Esophagus squamous epithelium (tissue), 4 donors: ENCODE measurements around the gene TSNAX.

ENCODE experiments used
- POLR2A ChIP-seq, 4 donors: fragments of 450-650 bp; IDR thresholded peaks; one replicate each; pipeline ENCODE4 v1.6.1; 2017; ENCODE audit warnings: antibody characterized with exemption in 4 of 4, mild to moderate bottlenecking in 4 of 4, moderate library complexity in 3 of 4
- TF ChIP-seq, protein P1 (sequence below), 6 experiments: fragments of 450-650 bp in 4 of 6; fragments of 200-600 bp in 2 of 6; sonication (generic) in 2 of 6; IDR thresholded peaks; one replicate each; pipeline ENCODE4 v1.5.1; 2016 to 2019; ENCODE audit warnings: antibody characterized with exemption in 6 of 6, mild to moderate bottlenecking in 4 of 6, moderate library complexity in 4 of 6

DNA sequence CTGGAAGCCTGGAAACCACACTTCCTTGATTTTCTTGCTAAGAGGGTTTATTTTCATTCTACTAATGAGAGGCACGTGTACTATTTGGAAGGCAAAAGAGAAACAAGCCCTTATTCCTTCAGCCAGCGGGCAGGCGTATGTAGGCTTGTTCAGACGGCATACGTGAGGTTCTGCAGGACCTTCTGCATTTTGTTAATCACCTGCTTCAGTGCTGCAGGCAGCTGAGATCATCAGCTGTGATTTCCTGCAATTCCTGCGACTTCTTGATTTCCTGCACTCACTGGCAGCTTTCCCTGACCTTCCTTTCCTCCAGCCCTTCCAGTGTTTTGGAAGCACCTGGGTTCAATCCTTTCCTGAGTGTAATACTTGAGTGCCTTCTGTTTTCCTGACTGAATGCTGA, 43.4 kb downstream of the TSNAX start:
- no peak for TF ChIP-seq POLR2A (IDR thresholded peaks at IDR 0.05)
- TF ChIP-seq, protein P1, sequence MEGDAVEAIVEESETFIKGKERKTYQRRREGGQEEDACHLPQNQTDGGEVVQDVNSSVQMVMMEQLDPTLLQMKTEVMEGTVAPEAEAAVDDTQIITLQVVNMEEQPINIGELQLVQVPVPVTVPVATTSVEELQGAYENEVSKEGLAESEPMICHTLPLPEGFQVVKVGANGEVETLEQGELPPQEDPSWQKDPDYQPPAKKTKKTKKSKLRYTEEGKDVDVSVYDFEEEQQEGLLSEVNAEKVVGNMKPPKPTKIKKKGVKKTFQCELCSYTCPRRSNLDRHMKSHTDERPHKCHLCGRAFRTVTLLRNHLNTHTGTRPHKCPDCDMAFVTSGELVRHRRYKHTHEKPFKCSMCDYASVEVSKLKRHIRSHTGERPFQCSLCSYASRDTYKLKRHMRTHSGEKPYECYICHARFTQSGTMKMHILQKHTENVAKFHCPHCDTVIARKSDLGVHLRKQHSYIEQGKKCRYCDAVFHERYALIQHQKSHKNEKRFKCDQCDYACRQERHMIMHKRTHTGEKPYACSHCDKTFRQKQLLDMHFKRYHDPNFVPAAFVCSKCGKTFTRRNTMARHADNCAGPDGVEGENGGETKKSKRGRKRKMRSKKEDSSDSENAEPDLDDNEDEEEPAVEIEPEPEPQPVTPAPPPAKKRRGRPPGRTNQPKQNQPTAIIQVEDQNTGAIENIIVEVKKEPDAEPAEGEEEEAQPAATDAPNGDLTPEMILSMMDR (IDR thresholded peaks at IDR 0.05) = no peak
